ENCODE data around the gene ARHGAP22.

DNA sequence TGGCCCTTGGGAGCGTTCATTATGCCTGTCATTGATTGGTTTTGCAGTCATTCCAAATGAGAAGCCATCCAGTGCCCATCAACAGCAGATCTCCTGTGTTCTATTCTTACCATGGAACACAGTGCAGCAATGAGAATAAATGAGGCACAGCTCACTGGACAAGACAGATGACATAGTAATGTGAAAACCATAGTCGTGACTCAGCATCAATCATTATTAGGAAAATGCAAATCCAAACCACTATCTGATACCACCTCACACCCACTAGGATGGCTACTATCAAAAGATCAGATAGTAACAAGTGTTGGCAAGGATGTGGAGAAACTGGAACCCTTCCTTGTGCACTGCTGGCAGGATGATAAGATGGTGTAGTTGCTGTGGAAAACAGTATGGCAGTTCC is 144.7 kb downstream of the ARHGAP22 start:
- TF ChIP-seq GATA3 (IDR thresholded peaks at IDR 0.05; ENCODE audit: low read depth, low read length) (no peak), GATA2 (IDR thresholded peaks at IDR 0.05; ENCODE audit: low read depth, low read length) (no peak)
